Astrocyte (in vitro differentiated cells and primary cell): ENCODE results near the gene EIF3K. TPM values are rescaled to one million over a fixed set of nuclear protein-coding genes. Genes with fewer than 3 reads are reported as not detected.
A peak's percentile ranks its signal among the peaks of the same experiment; 100 is the strongest.

Source experiments
- DNase-seq: peaks from one replicate; pipeline ENCODE4 v3.0.0-alpha.2; 2010; ENCODE audit warnings: low read depth
- FAIRE-seq: peaks from 2 replicates; lab custom pipeline; 2011; peaks lifted over from hg19 to GRCh38; lab: Jason Lieb, UNC
- H2AFZ ChIP-seq: 2 replicates; pipeline ENCODE4 v1.6.0; 2012; ENCODE audit warnings: low read depth, low read length, inconsistent platforms
- H3K27ac ChIP-seq: 2 replicates; pipeline ENCODE4 v1.5.1; 2011; ENCODE audit warnings: low read depth, low read length, inconsistent platforms
- H3K27me3 ChIP-seq: 2 replicates; pipeline ENCODE4 v1.6.0; 2011; ENCODE audit warnings: low read length, inconsistent platforms; ENCODE audit not compliant: insufficient read depth
- H3K36me3 ChIP-seq: 2 replicates; pipeline ENCODE4 v1.5.1; 2011; ENCODE audit warnings: low read length, inconsistent platforms; ENCODE audit not compliant: insufficient read depth
- H3K4me1 ChIP-seq: 2 replicates; pipeline ENCODE4 v1.5.1; 2011; ENCODE audit warnings: low read length, inconsistent platforms; ENCODE audit not compliant: insufficient read depth
- H3K4me2 ChIP-seq: 2 replicates; pipeline ENCODE4 v1.6.0; 2012; ENCODE audit warnings: low read length, inconsistent platforms
- H3K4me3 ChIP-seq: 2 replicates; pipeline ENCODE4 v1.5.1; 2011; ENCODE audit warnings: low read depth, mild to moderate bottlenecking, low read length, inconsistent platforms; ENCODE audit not compliant: insufficient read depth
- H3K79me2 ChIP-seq: 2 replicates; pipeline ENCODE4 v1.6.0; 2012; ENCODE audit warnings: mild to moderate bottlenecking, low read length, inconsistent platforms; ENCODE audit not compliant: insufficient read depth
- H3K9ac ChIP-seq: 2 replicates; pipeline ENCODE4 v1.6.0; 2012; ENCODE audit warnings: mild to moderate bottlenecking, low read length, inconsistent platforms
- H3K9me3 ChIP-seq: 2 replicates; pipeline ENCODE4 v1.5.1; 2012; ENCODE audit warnings: low read depth, mild to moderate bottlenecking, low read length, inconsistent platforms; ENCODE audit not compliant: insufficient read depth
- H4K20me1 ChIP-seq: 2 replicates; pipeline ENCODE4 v1.6.0; 2012; ENCODE audit warnings: low read length, inconsistent platforms; ENCODE audit not compliant: insufficient read depth
- H3K27ac Mint-ChIP-seq: one replicate; pipeline ENCODE4 v1.8.0; 2021; ENCODE audit warnings: mild to moderate bottlenecking, mixed read lengths; ENCODE audit not compliant: unreplicated experiment
- H3K27me3 Mint-ChIP-seq: one replicate; pipeline ENCODE4 v1.8.0; 2021; ENCODE audit warnings: low read depth, mixed read lengths; ENCODE audit not compliant: unreplicated experiment
- H3K36me3 Mint-ChIP-seq: one replicate; pipeline ENCODE4 v1.8.0; 2021; ENCODE audit warnings: low read depth, mixed read lengths; ENCODE audit not compliant: unreplicated experiment
- H3K4me1 Mint-ChIP-seq: one replicate; pipeline ENCODE4 v1.8.0; 2021; ENCODE audit warnings: low read depth, mixed read lengths; ENCODE audit not compliant: unreplicated experiment
- H3K4me3 Mint-ChIP-seq: one replicate; pipeline ENCODE4 v1.8.0; 2021; ENCODE audit warnings: mild to moderate bottlenecking, moderate library complexity, mixed read lengths; ENCODE audit not compliant: unreplicated experiment
- H3K9me3 Mint-ChIP-seq: one replicate; pipeline ENCODE4 v1.8.0; 2021; ENCODE audit warnings: mild to moderate bottlenecking, mixed read lengths; ENCODE audit not compliant: unreplicated experiment
- CTCF ChIP-seq: IDR thresholded peaks from 2 replicates; pipeline ENCODE4 v1.5.1; 2011; ENCODE audit warnings: low read depth, mild to moderate bottlenecking, inconsistent platforms, low read length, moderate library complexity; ENCODE audit not compliant: insufficient read depth
- EZH2 ChIP-seq: IDR thresholded peaks from 2 replicates; pipeline ENCODE4 v1.6.1; 2012; ENCODE audit warnings: mild to moderate bottlenecking, low read length, inconsistent platforms; ENCODE audit not compliant: insufficient read depth
- total RNA-seq: library from RNA; stranded (reverse); gene quantifications from 2 replicates; pipeline ENCODE4 v1.2.1, GENCODE V29; 2021

EIF3K gene
- total RNA-seq, 1 donor from 2014 or later, result 229 TPM

DNA sequence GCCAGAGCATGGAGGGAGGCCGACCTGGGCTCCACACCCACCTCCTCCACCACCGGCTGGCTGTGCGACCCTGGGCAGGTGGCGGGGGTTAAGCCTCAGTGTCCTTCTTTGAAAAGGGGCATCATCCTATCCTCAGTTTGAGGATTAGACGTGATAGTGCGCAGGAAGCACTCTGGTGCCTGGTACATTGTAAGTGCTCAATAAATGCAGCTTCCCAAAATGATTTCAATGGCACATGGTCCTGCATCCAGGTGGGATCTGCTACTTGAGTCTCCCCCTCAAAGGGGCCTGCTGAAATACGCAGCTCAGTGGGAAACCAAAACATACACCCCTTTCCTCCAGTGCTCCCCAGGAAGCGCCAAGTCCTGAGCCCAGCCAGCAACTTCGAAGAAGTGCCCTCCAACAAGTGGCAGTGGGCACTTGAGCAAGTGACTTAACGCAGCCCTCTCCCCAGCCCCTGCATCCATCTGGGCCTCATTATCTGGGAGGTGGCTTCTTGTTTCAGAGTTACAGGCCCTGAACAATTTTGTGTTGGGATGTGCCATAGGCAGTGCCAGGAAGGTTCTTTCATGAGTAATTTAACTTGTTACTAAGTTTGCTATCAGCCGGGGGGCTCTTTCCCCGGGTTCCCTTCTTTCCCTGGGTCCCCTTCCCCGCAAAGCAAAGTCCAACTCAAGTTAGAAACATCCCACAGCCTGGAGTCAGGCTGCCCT lies 46.4 kb downstream of the EIF3K start:
- H3K4me3 ChIP-seq, result no peak overlapping the region
- peak overlapping the region; percentile 86 for H3K27ac ChIP-seq
- H3K27ac Mint-ChIP-seq, result peak overlapping the region; percentile 99
- H3K27me3 Mint-ChIP-seq, result no peaks in the 10 kb centered on the region
- peaks cover 19% of the 10 kb centered on the region for H3K36me3 Mint-ChIP-seq
- FAIRE-seq (no peak), DNase-seq (no peak)
- no peak overlapping the region for H2AFZ ChIP-seq
- H3K9ac ChIP-seq, result peak overlapping the region; percentile 77
- peak overlapping the region; percentile 70 for H3K4me3 Mint-ChIP-seq
- TF ChIP-seq EZH2 (no peak), CTCF (no peak)
- peaks cover 85% of the 10 kb centered on the region for H4K20me1 ChIP-seq
- H3K4me1 ChIP-seq, result peaks cover 88% of the 10 kb centered on the region
- no peaks in the 10 kb centered on the region for H3K9me3 Mint-ChIP-seq
- peaks cover 91% of the 10 kb centered on the region for H3K4me1 Mint-ChIP-seq
- H3K4me2 ChIP-seq, result peak overlapping the region; percentile 70
- H3K9me3 ChIP-seq, result no peaks in the 10 kb centered on the region
- H3K36me3 ChIP-seq, result peaks cover 3% of the 10 kb centered on the region
- peaks cover 98% of the 10 kb centered on the region for H3K79me2 ChIP-seq
- H3K27me3 ChIP-seq, result no peaks in the 10 kb centered on the region

DNA sequence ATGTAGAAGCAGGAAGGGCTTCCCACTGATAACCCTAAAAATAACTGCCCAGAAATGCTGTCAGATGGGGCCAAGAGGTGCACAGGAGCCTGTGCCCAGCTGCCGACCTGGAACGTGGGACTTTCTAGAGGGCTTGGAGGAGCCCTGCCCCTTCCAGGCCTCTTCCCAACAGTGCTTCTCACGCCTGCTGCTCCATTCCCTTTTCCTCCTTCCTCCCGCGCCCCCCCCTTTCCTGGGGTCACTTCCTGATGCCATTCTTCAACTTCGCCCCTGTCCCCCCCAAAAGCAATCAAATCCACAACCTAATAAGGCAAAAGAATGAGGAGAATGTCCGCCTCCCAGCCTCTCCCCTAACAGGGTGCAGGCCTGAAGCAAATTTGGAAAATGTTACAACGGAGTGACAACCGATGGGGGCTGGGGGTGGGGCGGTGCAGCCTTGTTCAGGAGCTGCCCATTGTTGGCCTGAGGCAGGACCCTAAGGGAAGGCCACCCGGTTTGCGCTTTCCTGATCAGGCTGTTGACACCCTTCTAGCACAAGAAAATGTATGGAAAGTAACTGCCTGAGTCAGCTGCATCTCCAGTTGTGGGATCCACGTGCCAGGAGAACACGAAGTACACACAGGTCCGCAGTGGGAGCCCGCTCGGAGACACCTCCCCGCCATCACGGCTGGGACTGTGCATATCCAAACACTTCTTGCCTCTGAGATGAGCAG lies 47.1 kb downstream of the EIF3K start:
- no peak for FAIRE-seq
- Histone ChIP-seq H3K9ac (peak overlapping the region; percentile 77), H3K27ac (peak overlapping the region; percentile 86), H3K36me3 (peaks cover 3% of the 10 kb centered on the region), H4K20me1 (peaks cover 86% of the 10 kb centered on the region), H3K4me2 (peak overlapping the region; percentile 70), H3K79me2 (peaks cover 98% of the 10 kb centered on the region), H3K4me1 (peaks cover 87% of the 10 kb centered on the region), H2AFZ (no peak overlapping the region), H3K27me3 (no peaks in the 10 kb centered on the region), H3K9me3 (no peaks in the 10 kb centered on the region), H3K4me3 (no peak overlapping the region)
- peaks cover 17% of the 10 kb centered on the region for H3K36me3 Mint-ChIP-seq
- H3K27ac Mint-ChIP-seq, result peak overlapping the region; percentile 99
- no peaks in the 10 kb centered on the region for H3K27me3 Mint-ChIP-seq
- H3K4me3 Mint-ChIP-seq, result peak overlapping the region; percentile 70
- TF ChIP-seq EZH2, result no peak
- TF ChIP-seq CTCF, result no peak
- peak; percentile 64 for DNase-seq
- no peaks in the 10 kb centered on the region for H3K9me3 Mint-ChIP-seq
- peaks cover 91% of the 10 kb centered on the region for H3K4me1 Mint-ChIP-seq
